Liver (tissue), 9 donors: ENCODE measurements around the gene TMEM63A. TPM values are rescaled to one million over a fixed set of nuclear protein-coding genes. Genes with fewer than 3 reads are reported as not detected.

Experiments used
- DNase-seq: peaks from one replicate; pipeline ENCODE4 v3.0.0-alpha.2; 2017; ENCODE audit warnings: low spot score
- H3K27ac ChIP-seq, 2 donors: one replicate each; pipeline ENCODE4 v1.7.0; 2013; ENCODE audit warnings: inconsistent platforms in 2 of 2, low read length in 2 of 2, control low read depth in 1 of 2, low read depth in 1 of 2, mild to moderate bottlenecking in 1 of 2
- H3K27me3 ChIP-seq, 4 donors: one replicate each; pipeline versions ENCODE4 v1.6.1 to v1.7.0; 2013; ENCODE audit warnings: low read length in 3 of 4, inconsistent platforms in 1 of 4, mild to moderate bottlenecking in 1 of 4, moderate library complexity in 1 of 4; ENCODE audit not compliant: control insufficient read depth in 4 of 4, insufficient read depth in 4 of 4
- H3K36me3 ChIP-seq, 4 donors: one replicate each; pipeline versions ENCODE4 v1.6.1 to v1.7.0; 2013; ENCODE audit warnings: low read length in 3 of 4, mild to moderate bottlenecking in 3 of 4, low read depth in 1 of 4, moderate library complexity in 1 of 4; ENCODE audit not compliant: control insufficient read depth in 4 of 4, insufficient read depth in 3 of 4
- H3K4me1 ChIP-seq, 4 donors: one replicate each; pipeline versions ENCODE4 v1.6.1 to v1.7.0; 2013; ENCODE audit warnings: low read length in 3 of 4, mild to moderate bottlenecking in 3 of 4, moderate library complexity in 1 of 4; ENCODE audit not compliant: control insufficient read depth in 4 of 4, insufficient read depth in 4 of 4
- H3K4me3 ChIP-seq, 3 donors: one replicate each; pipeline versions ENCODE4 v1.6.1 to v1.7.0; 2013; ENCODE audit warnings: low read length in 3 of 3, control low read depth in 1 of 3, low read depth in 1 of 3, mild to moderate bottlenecking in 1 of 3
- H3K9ac ChIP-seq, 2 donors: one replicate each; pipeline ENCODE4 v1.7.0; 2013; ENCODE audit warnings: low read length in 2 of 2, mild to moderate bottlenecking in 2 of 2, moderate library complexity in 2 of 2, control low read depth in 1 of 2, low read depth in 1 of 2
- H3K9me3 ChIP-seq, 4 donors: one replicate each; pipeline versions ENCODE4 v1.6.1 to v1.7.0; 2013; ENCODE audit warnings: low read length in 3 of 4; ENCODE audit not compliant: control insufficient read depth in 4 of 4
- CTCF ChIP-seq: fragments of 150-350 bp; IDR thresholded peaks from 2 replicates; pipeline ENCODE4 v1.5.1; 2017; ENCODE audit warnings: improper control_type of control experiment, low read depth, low read length; ENCODE audit not compliant: missing input control
- EGR1 ChIP-seq, 2 donors: IDR thresholded peaks; 2 replicates each; pipeline ENCODE4 v1.6.1; 2016 to 2018; ENCODE audit warnings: antibody characterized with exemption in 2 of 2, low read depth in 2 of 2
- FOXA1 ChIP-seq: IDR thresholded peaks from 2 replicates; pipeline ENCODE4 v1.6.1; 2016; ENCODE audit warnings: antibody characterized with exemption
- FOXA2 ChIP-seq: IDR thresholded peaks from 2 replicates; pipeline ENCODE4 v1.6.1; 2016; ENCODE audit warnings: antibody characterized with exemption
- GABPA ChIP-seq, 2 donors: IDR thresholded peaks in 1 of 2; conservative IDR thresholded peaks in 1 of 2; 2 replicates each; pipeline ENCODE4 v1.6.1; 2016; ENCODE audit warnings: antibody characterized with exemption in 2 of 2, mild to moderate bottlenecking in 1 of 2, moderate library complexity in 1 of 2
- HNF4A ChIP-seq, 2 donors: conservative IDR thresholded peaks; 2 replicates each; pipeline ENCODE4 v1.6.1; 2016; ENCODE audit warnings: antibody characterized with exemption in 2 of 2, mild to moderate bottlenecking in 2 of 2
- HNF4G ChIP-seq: IDR thresholded peaks from 2 replicates; pipeline ENCODE4 v1.6.1; 2016; ENCODE audit warnings: antibody characterized with exemption
- JUND ChIP-seq, 2 donors: IDR thresholded peaks; 2 replicates each; pipeline ENCODE4 v1.6.1; 2016; ENCODE audit warnings: antibody characterized with exemption in 2 of 2
- NR2F2 ChIP-seq: IDR thresholded peaks from 2 replicates; pipeline ENCODE4 v1.6.1; 2016; ENCODE audit warnings: antibody characterized with exemption
- RAD21 ChIP-seq, 2 donors: IDR thresholded peaks; 2 replicates each; pipeline ENCODE4 v1.6.1; 2016; ENCODE audit warnings: antibody characterized with exemption in 2 of 2, mild to moderate bottlenecking in 2 of 2
- RXRA ChIP-seq, 2 donors: IDR thresholded peaks; 2 replicates each; pipeline ENCODE4 v1.6.1; 2017 to 2018; ENCODE audit warnings: antibody characterized with exemption in 2 of 2, mild to moderate bottlenecking in 1 of 2
- SP1 ChIP-seq: IDR thresholded peaks from 2 replicates; pipeline ENCODE4 v1.6.1; 2018; ENCODE audit warnings: antibody characterized with exemption, mild to moderate bottlenecking
- TAF1 ChIP-seq: conservative IDR thresholded peaks from 2 replicates; pipeline ENCODE4 v1.6.1; 2016; ENCODE audit warnings: antibody characterized with exemption, mild to moderate bottlenecking
- YY1 ChIP-seq: IDR thresholded peaks from 2 replicates; pipeline ENCODE4 v1.6.1; 2016; ENCODE audit warnings: antibody characterized with exemption, mild to moderate bottlenecking
- ZBTB33 ChIP-seq: IDR thresholded peaks from 2 replicates; pipeline ENCODE4 v1.6.1; 2016; ENCODE audit warnings: antibody characterized with exemption
- WGBS: extraction: QIAGEN DNeasy Blood & Tissue Kit; methylation state at CpG from one replicate; pipeline ENCODE4 v1.1.7; 2013; 5-methylcytosine and 5-hydroxymethylcytosine counted together
- polyA plus RNA-seq, 2 donors: library from polyadenylated mRNA; stranded (reverse) in 1 of 2; unstranded in 1 of 2; fragments of 200-250 nt in 1 of 2; fragments of >200 nt in 1 of 2; fragmentation: Nextera tagmentation in 1 of 2; extraction: Ambion mirVana in 1 of 2; gene quantifications; one replicate each; pipeline versions ENCODE4 v1.2.1 to v1.2.3, GENCODE V29; 2013 to 2015
- total RNA-seq, 2 donors: library from RNA; depleted of rRNA; stranded (reverse); fragments of >200 nt; gene quantifications; one replicate each; pipeline ENCODE4 v1.2.3, GENCODE V29; 2014
- TF ChIP-seq, protein P1 (sequence below): IDR thresholded peaks from 2 replicates; pipeline ENCODE4 v1.6.1; 2016; ENCODE audit warnings: antibody characterized with exemption, mild to moderate bottlenecking
- TF ChIP-seq, protein P2 (sequence below): IDR thresholded peaks from 2 replicates; pipeline ENCODE4 v1.6.1; 2016; ENCODE audit warnings: antibody characterized with exemption
- TF ChIP-seq, protein P3 (sequence below): IDR thresholded peaks from 2 replicates; pipeline ENCODE4 v1.6.1; 2016; ENCODE audit warnings: antibody characterized with exemption
- donor health status: healthy.
- donor health status: healthy.
- donor health status: healthy.
- donor health status: healthy.
- donor health status: healthy.

TMEM63A gene
- total and polyA plus RNA-seq, 4 donors: 9.6 to 54.0 (median 11.6) TPM

DNA sequence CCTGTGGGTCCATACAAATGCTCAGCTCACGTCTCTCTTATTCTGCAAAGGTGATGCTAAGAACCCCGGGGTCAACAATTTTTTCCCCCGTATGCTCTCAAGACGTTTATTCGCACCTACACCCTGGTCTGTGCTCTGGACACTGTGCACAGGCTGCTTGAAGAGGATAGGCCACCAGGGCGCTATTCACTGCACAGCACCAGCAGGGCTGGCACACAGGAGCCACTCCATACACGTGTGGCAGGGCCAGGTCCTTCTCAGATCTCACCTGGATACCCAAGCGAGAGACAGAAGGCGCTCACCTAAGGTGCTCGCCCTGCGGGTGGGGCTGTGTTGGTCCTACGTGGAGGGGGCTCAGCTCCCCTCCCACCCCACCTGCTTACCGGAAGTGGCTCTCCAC is 16.7 kb downstream of the TMEM63A start:
- no peaks in the 10 kb centered on the region for H3K9me3 ChIP-seq
- H3K27ac ChIP-seq: no peak overlapping the region
- no peak for DNase-seq
- H3K27me3 ChIP-seq: no peaks in the 10 kb centered on the region
- no peaks in the 10 kb centered on the region for H3K4me1 ChIP-seq
- peaks cover 20 to 82% (median 65%) of the 10 kb centered on the region in 4 donors for H3K36me3 ChIP-seq
- H3K4me3 ChIP-seq: no peak overlapping the region
- WGBS: 89% methylated on average over 13 of the region's 13 CpGs
- TF ChIP-seq, protein P1, sequence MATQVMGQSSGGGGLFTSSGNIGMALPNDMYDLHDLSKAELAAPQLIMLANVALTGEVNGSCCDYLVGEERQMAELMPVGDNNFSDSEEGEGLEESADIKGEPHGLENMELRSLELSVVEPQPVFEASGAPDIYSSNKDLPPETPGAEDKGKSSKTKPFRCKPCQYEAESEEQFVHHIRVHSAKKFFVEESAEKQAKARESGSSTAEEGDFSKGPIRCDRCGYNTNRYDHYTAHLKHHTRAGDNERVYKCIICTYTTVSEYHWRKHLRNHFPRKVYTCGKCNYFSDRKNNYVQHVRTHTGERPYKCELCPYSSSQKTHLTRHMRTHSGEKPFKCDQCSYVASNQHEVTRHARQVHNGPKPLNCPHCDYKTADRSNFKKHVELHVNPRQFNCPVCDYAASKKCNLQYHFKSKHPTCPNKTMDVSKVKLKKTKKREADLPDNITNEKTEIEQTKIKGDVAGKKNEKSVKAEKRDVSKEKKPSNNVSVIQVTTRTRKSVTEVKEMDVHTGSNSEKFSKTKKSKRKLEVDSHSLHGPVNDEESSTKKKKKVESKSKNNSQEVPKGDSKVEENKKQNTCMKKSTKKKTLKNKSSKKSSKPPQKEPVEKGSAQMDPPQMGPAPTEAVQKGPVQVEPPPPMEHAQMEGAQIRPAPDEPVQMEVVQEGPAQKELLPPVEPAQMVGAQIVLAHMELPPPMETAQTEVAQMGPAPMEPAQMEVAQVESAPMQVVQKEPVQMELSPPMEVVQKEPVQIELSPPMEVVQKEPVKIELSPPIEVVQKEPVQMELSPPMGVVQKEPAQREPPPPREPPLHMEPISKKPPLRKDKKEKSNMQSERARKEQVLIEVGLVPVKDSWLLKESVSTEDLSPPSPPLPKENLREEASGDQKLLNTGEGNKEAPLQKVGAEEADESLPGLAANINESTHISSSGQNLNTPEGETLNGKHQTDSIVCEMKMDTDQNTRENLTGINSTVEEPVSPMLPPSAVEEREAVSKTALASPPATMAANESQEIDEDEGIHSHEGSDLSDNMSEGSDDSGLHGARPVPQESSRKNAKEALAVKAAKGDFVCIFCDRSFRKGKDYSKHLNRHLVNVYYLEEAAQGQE: no peak
- TF ChIP-seq HNF4G (no peak), EGR1 (IDR thresholded peaks at IDR 0.05; ENCODE audit: low read depth in 2 of 2) (no peak), GABPA (IDR thresholded peaks at IDR 0.05 in 1 of 2, conservative IDR thresholded peaks at IDR 0.05 in 1 of 2) (no peak), TAF1 (no peak), YY1 (no peak), SP1 (no peak), FOXA1 (no peak), FOXA2 (no peak), NR2F2 (no peak)
- TF ChIP-seq, protein P2, sequence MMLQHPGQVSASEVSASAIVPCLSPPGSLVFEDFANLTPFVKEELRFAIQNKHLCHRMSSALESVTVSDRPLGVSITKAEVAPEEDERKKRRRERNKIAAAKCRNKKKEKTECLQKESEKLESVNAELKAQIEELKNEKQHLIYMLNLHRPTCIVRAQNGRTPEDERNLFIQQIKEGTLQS: no peak
- TF ChIP-seq, protein P3, sequence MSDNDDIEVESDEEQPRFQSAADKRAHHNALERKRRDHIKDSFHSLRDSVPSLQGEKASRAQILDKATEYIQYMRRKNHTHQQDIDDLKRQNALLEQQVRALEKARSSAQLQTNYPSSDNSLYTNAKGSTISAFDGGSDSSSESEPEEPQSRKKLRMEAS: no peak
- H3K9ac ChIP-seq: no peak overlapping the region

- 97% methylated on average over 5 of the region's 5 CpGs for whole genome bisulfite sequencing
- Histone ChIP-seq H3K27me3 (no peaks in the 10 kb centered on the region), H3K9ac (no peak overlapping the region), H3K4me1 (no peaks in the 10 kb centered on the region), H3K4me3 (no peak overlapping the region), H3K36me3 (peaks cover 20 to 83% (median 60%) of the 10 kb centered on the region in 4 donors), H3K9me3 (no peaks in the 10 kb centered on the region), H3K27ac (no peak overlapping the region)
- TF ChIP-seq CTCF: no peak
- no peak for TF ChIP-seq FOXA1
- no peak for TF ChIP-seq FOXA2
- TF ChIP-seq ZBTB33: no peak
- no peak for TF ChIP-seq RXRA (IDR thresholded peaks at IDR 0.05)
- TF ChIP-seq HNF4G: no peak
- no peak for TF ChIP-seq YY1
- TF ChIP-seq, protein P1: no peak
- TF ChIP-seq SP1: no peak
- TF ChIP-seq JUND (IDR thresholded peaks at IDR 0.05): no peak
- TF ChIP-seq RAD21 (IDR thresholded peaks at IDR 0.05): no peak
- TF ChIP-seq HNF4A (conservative IDR thresholded peaks at IDR 0.05): no peak
- no peak for TF ChIP-seq GABPA (IDR thresholded peaks at IDR 0.05 in 1 of 2, conservative IDR thresholded peaks at IDR 0.05 in 1 of 2)
- no peak for TF ChIP-seq EGR1 (IDR thresholded peaks at IDR 0.05; ENCODE audit: low read depth in 2 of 2)
- TF ChIP-seq, protein P2: no peak
- no peak for DNase-seq
Measured at GRCh38 chr1:225863167-225863566, 19.0 kb downstream of the TMEM63A start.
